OCI-LY7 (cell line): ENCODE data around the gene GRID2. TPM values are rescaled to one million over a fixed set of nuclear protein-coding genes. Genes with fewer than 3 reads are reported as not detected.
"Not testable (repeated sequence)": the region's sequence is repeated elsewhere in the genome, so short reads cannot be mapped to it uniquely, and the experiment has no call there.

Source experiments
- BruUV-seq: library from RNA; stranded (reverse); fragments of 400-500 nt; replicated peaks from 2 replicates; lab custom pipeline; 2021; lab: Mats Ljungman, UMichigan
- CTCF ChIA-PET: fragments of 300-600 bp; sonication (Branson Sonifier 250); formaldehyde crosslinking; loops from one replicate; lab custom pipeline; 2022; ENCODE audit warnings: antibody characterized with exemption; ENCODE audit not compliant: unreplicated experiment; lab: Charles Lee
- POLR2A ChIA-PET: fragments of 300-600 bp; sonication (Branson Sonifier 250); formaldehyde crosslinking; loops from one replicate; lab custom pipeline; 2022; ENCODE audit warnings: antibody characterized with exemption; lab: Charles Lee
- DNase-seq: peaks from one replicate; pipeline ENCODE4 v3.0.0-alpha.2; 2015; ENCODE audit warnings: low spot score
- H2AFZ ChIP-seq: fragments of 200-600 bp; sonication (generic), shearing (Covaris generic); 2 replicates; pipeline ENCODE4 v1.6.1; 2014; ENCODE audit warnings: mild to moderate bottlenecking, antibody characterized with exemption, low read length, moderate library complexity
- H3K27ac ChIP-seq: fragments of 200-600 bp; sonication (generic); 2 replicates; pipeline ENCODE4 v1.5.1; 2014; ENCODE audit warnings: mixed run types, low read depth, mild to moderate bottlenecking, moderate library complexity, low read length, inconsistent platforms; ENCODE audit not compliant: poor library complexity, severe bottlenecking
- H3K36me3 ChIP-seq: fragments of 200-600 bp; sonication (generic); 2 replicates; pipeline ENCODE4 v1.6.1; 2014; ENCODE audit warnings: mild to moderate bottlenecking, antibody characterized with exemption, low read length, moderate library complexity, mixed read lengths; ENCODE audit not compliant: insufficient read depth
- H3K4me1 ChIP-seq: fragments of 200-600 bp; sonication (generic); 2 replicates; pipeline ENCODE4 v1.5.1; 2014; ENCODE audit warnings: mild to moderate bottlenecking, low read length; ENCODE audit not compliant: insufficient read depth, poor library complexity, severe bottlenecking
- H3K4me2 ChIP-seq: fragments of 200-600 bp; sonication (generic); 2 replicates; pipeline ENCODE4 v1.6.1; 2014; ENCODE audit warnings: mild to moderate bottlenecking, low read length
- H3K4me3 ChIP-seq: fragments of 200-600 bp; sonication (generic); 2 replicates; pipeline ENCODE4 v1.5.1; 2014; ENCODE audit warnings: mild to moderate bottlenecking, low read depth, low read length; ENCODE audit not compliant: poor library complexity, severe bottlenecking
- H3K79me2 ChIP-seq: fragments of 200-600 bp; sonication (generic); 2 replicates; pipeline ENCODE4 v1.6.1; 2016; ENCODE audit warnings: low read depth, mild to moderate bottlenecking, low read length, moderate library complexity, mixed read lengths; ENCODE audit not compliant: insufficient read depth
- H3K9me2 ChIP-seq: fragments of 200-600 bp; sonication (generic); 2 replicates; pipeline ENCODE4 v1.6.1; 2016; ENCODE audit warnings: mild to moderate bottlenecking, low read length, mixed read lengths; ENCODE audit not compliant: insufficient read depth
- H3K9me3 ChIP-seq: fragments of 200-600 bp; sonication (generic); 2 replicates; pipeline ENCODE4 v1.6.1; 2014; ENCODE audit warnings: mild to moderate bottlenecking, mixed run types, low read length, mixed read lengths
- H4K20me1 ChIP-seq: fragments of 200-600 bp; sonication (generic); 2 replicates; pipeline ENCODE4 v1.6.1; 2014; ENCODE audit warnings: mild to moderate bottlenecking, antibody characterized with exemption, low read length, moderate library complexity, mixed read lengths; ENCODE audit not compliant: insufficient read depth
- CTCF ChIP-seq: fragments of 200-600 bp; sonication (generic); conservative IDR thresholded peaks from 2 replicates; pipeline ENCODE4 v1.5.1; 2014; ENCODE audit warnings: mild to moderate bottlenecking, antibody characterized with exemption, low read length, moderate library complexity, mixed read lengths
- EZH2phosphoT487 ChIP-seq: fragments of 200-600 bp; sonication (generic); IDR thresholded peaks from 2 replicates; pipeline ENCODE4 v1.6.1; 2018; ENCODE audit warnings: low read depth, borderline replicate concordance, mild to moderate bottlenecking, mixed run types, antibody characterized with exemption, low read length, moderate library complexity, mixed read lengths
- intact Hi-C: fragments of 100-400 bp; cut with micrococcal nuclease; formaldehyde crosslinking; loops from one replicate; pipeline ENCODE4 v1.10.0; 2022; ENCODE audit not compliant: unreplicated experiment
- total RNA-seq, 2 experiments: library from RNA; depleted of rRNA in 1 of 2; stranded (reverse); fragments of >200 nt in 1 of 2; shearing (Covaris generic) in 1 of 2; gene quantifications; 2 replicates each; pipeline ENCODE4 v1.2.3, GENCODE V29; 2014 to 2022

The GRID2 gene
- total RNA-seq, 2 experiments from 2014 or later: not detected

- no TSS peak for BruUV-seq
- Histone ChIP-seq H3K4me3 (no peak overlapping the region), H3K9me3 (no peaks in the 10 kb centered on the region), H3K4me1 (no peaks in the 10 kb centered on the region), H3K9me2 (no peaks in the 10 kb centered on the region; the same call in 1 of the 2 replicates), H2AFZ (no peak overlapping the region), H3K36me3 (no peaks in the 10 kb centered on the region), H3K27ac (no peak overlapping the region), H3K79me2 (no peaks in the 10 kb centered on the region), H3K4me2 (no peak overlapping the region), H4K20me1 (no peaks in the 10 kb centered on the region)
- no peak for DNase-seq
- CTCF ChIA-PET: no interaction called here
- TF ChIP-seq EZH2phosphoT487: no peak
- no peak for TF ChIP-seq CTCF
- POLR2A ChIA-PET: no interaction called here
- intact Hi-C loops: no loop called here
Observed at GRCh38 chr4:92421920-92422319, 118.2 kb downstream of the GRID2 start.

- Histone ChIP-seq H4K20me1 (no peaks in the 10 kb centered on the region), H3K4me1 (no peaks in the 10 kb centered on the region), H3K27ac (no peak overlapping the region), H3K9me3 (no peaks in the 10 kb centered on the region), H2AFZ (no peak overlapping the region), H3K79me2 (no peaks in the 10 kb centered on the region), H3K4me2 (no peak overlapping the region), H3K9me2 (no peaks in the 10 kb centered on the region), H3K36me3 (no peaks in the 10 kb centered on the region), H3K4me3 (no peak overlapping the region)
- BruUV-seq: no TSS peak
- intact Hi-C loops: no loop called here
- ChIA-PET POLR2A (no interaction called here), CTCF (no interaction called here)
- no peak for DNase-seq
- TF ChIP-seq CTCF (no peak), EZH2phosphoT487 (no peak)
Observed at GRCh38 chr4:92433272-92433758, 129.5 kb downstream of the GRID2 start.

- intact Hi-C loops, CTCF ChIA-PET, BruUV-seq: not testable (repeated sequence)
Observed at GRCh38 chr4:92438722-92439121, 135.0 kb downstream of the GRID2 start.

GRCh38 chr4:92442131-92442530 is 138.4 kb downstream of the GRID2 start:
- H3K4me2 ChIP-seq, POLR2A ChIA-PET, H3K9me2 ChIP-seq, BruUV-seq, intact Hi-C loops, H3K79me2 ChIP-seq, H3K27ac ChIP-seq, H3K36me3 ChIP-seq, CTCF ChIA-PET, DNase-seq, H2AFZ ChIP-seq, H3K9me3 ChIP-seq, H4K20me1 ChIP-seq, H3K4me3 ChIP-seq, H3K4me1 ChIP-seq: not testable (repeated sequence)

More at GRCh38 chr4:92438722-92439121, 135.0 kb downstream of the GRID2 start:
- H3K27ac ChIP-seq, DNase-seq, H2AFZ ChIP-seq, H3K4me2 ChIP-seq, H3K79me2 ChIP-seq, H3K4me1 ChIP-seq, H3K9me3 ChIP-seq, POLR2A ChIA-PET, H3K4me3 ChIP-seq, H3K9me2 ChIP-seq, H3K36me3 ChIP-seq, H4K20me1 ChIP-seq: not testable (repeated sequence)

GRCh38 chr4:92444143-92444843 is 140.5 kb downstream of the GRID2 start:
- H3K9me2 ChIP-seq, H3K36me3 ChIP-seq, intact Hi-C loops, H3K79me2 ChIP-seq, H4K20me1 ChIP-seq, BruUV-seq, H3K4me1 ChIP-seq, H3K9me3 ChIP-seq, H2AFZ ChIP-seq, POLR2A ChIA-PET, H3K4me3 ChIP-seq, DNase-seq, CTCF ChIA-PET, H3K27ac ChIP-seq, H3K4me2 ChIP-seq: not testable (repeated sequence)
